GM12878 (cell line): ENCODE measurements around the gene SH2D6. TPM values are rescaled to one million over a fixed set of nuclear protein-coding genes. Genes with fewer than 3 reads are reported as not detected.

ENCODE experiments used
- ATAC-seq: fragments of 200-7000 bp; cut with Tn5 transposase; 3 replicates; pipeline ENCODE4 v1.9.1; 2020; ENCODE audit warnings: mild to moderate bottlenecking, moderate library complexity
- BruUV-seq: library from RNA; stranded (reverse); fragments of 400-500 nt; replicated peaks from 2 replicates; lab custom pipeline; 2021; lab: Mats Ljungman, UMichigan
- CTCF ChIA-PET: fragments of 300-600 bp; sonication (Branson Sonifier 250); formaldehyde crosslinking; extraction: SDS; loops from one replicate; lab custom pipeline; 2021; ENCODE audit warnings: inconsistent platforms; lab: Yijun Ruan, JAX
- POLR2A ChIA-PET: fragments of 350-600 bp; formaldehyde crosslinking; extraction: SDS; loops from one replicate; lab custom pipeline; 2021; ENCODE audit warnings: inconsistent platforms; lab: Charles Lee
- RAD21 ChIA-PET: fragments of 300-600 bp; sonication (Branson Sonifier 250); formaldehyde crosslinking; loops from one replicate; lab custom pipeline; 2023; ENCODE audit warnings: antibody characterized with exemption; ENCODE audit not compliant: unreplicated experiment; lab: Charles Lee
- SMC1A ChIA-PET: fragments of 300-600 bp; sonication (Branson Sonifier 250); formaldehyde crosslinking; loops from one replicate; lab custom pipeline; 2023; ENCODE audit not compliant: unreplicated experiment, uncharacterized antibody; lab: Charles Lee
- DNase-seq: peaks from one replicate; pipeline ENCODE4 v3.0.0-alpha.2; 2011; ENCODE audit warnings: low read depth, low spot score
- FAIRE-seq: peaks from 3 replicates; lab custom pipeline; 2011; peaks lifted over from hg19 to GRCh38; lab: Jason Lieb, UNC
- H2AFZ ChIP-seq: 2 replicates; pipeline ENCODE4 v1.6.0; 2011; ENCODE audit warnings: low read depth, low read length, control low read depth; ENCODE audit not compliant: control insufficient read depth
- H3K27ac ChIP-seq: 2 replicates; pipeline ENCODE4 v1.5.1; 2011; ENCODE audit warnings: control low read depth; ENCODE audit not compliant: control insufficient read depth, insufficient read depth
- H3K27me3 ChIP-seq, 2 experiments: replicated peaks in 1 of 2; 2 replicates each; pipeline versions ENCODE4 v1.6.0 to v1.6.1; 2011; ENCODE audit warnings: low read length in 1 of 2; ENCODE audit not compliant: control insufficient read depth in 2 of 2, insufficient read depth in 2 of 2
- H3K36me3 ChIP-seq, 2 experiments: 2 replicates each; pipeline ENCODE4 v1.5.1; 2011; ENCODE audit warnings: low read length in 1 of 2; ENCODE audit not compliant: control insufficient read depth in 2 of 2, insufficient read depth in 2 of 2
- H3K4me1 ChIP-seq: 2 replicates; pipeline ENCODE4 v1.6.1; 2011; ENCODE audit warnings: mild to moderate bottlenecking, low read length, moderate library complexity, mixed read lengths; ENCODE audit not compliant: control insufficient read depth, insufficient read depth
- H3K4me2 ChIP-seq: 2 replicates; pipeline ENCODE4 v1.6.0; 2011; ENCODE audit warnings: control low read depth; ENCODE audit not compliant: control insufficient read depth, insufficient read depth
- H3K4me3 ChIP-seq: fragments of 200-600 bp; sonication (generic); 2 replicates; pipeline ENCODE4 v1.5.1; 2016
- H3K79me2 ChIP-seq: 2 replicates; pipeline ENCODE4 v1.6.0; 2011; ENCODE audit warnings: low read length; ENCODE audit not compliant: control insufficient read depth, insufficient read depth
- H3K9ac ChIP-seq: 2 replicates; pipeline ENCODE4 v1.8.0; 2011; ENCODE audit warnings: low read length, control low read depth, mixed read lengths; ENCODE audit not compliant: control insufficient read depth, insufficient read depth
- H3K9me3 ChIP-seq: replicated peaks from 3 replicates; pipeline ENCODE4 v1.5.1; 2011; ENCODE audit warnings: mild to moderate bottlenecking, low read length; ENCODE audit not compliant: control insufficient read depth, insufficient read depth
- H4K20me1 ChIP-seq: 2 replicates; pipeline ENCODE4 v1.6.0; 2011; ENCODE audit not compliant: control insufficient read depth, insufficient read depth
- ASH2L ChIP-seq: fragments of 300-600, 200-600 bp; sonication (generic); IDR thresholded peaks from 2 replicates; pipeline ENCODE4 v1.6.1; 2017; ENCODE audit warnings: low read depth, mild to moderate bottlenecking, borderline replicate concordance
- HSF1 ChIP-seq: fragments of 150-350 bp; IDR thresholded peaks from 2 replicates; pipeline ENCODE4 v1.6.1; 2014; ENCODE audit warnings: mild to moderate bottlenecking, low read depth, low read length
- JUND ChIP-seq: IDR thresholded peaks from 2 replicates; pipeline ENCODE4 v1.6.1; 2012; ENCODE audit warnings: low read depth, mild to moderate bottlenecking, low read length, improper control_type of control experiment, moderate library complexity
- KLF5 ChIP-seq: fragments of 450-650 bp; IDR thresholded peaks from 2 replicates; pipeline ENCODE4 v1.6.1; 2014; ENCODE audit warnings: mild to moderate bottlenecking; ENCODE audit not compliant: partially characterized antibody
- MEF2A ChIP-seq: IDR thresholded peaks from 2 replicates; pipeline ENCODE4 v1.6.1; 2011; ENCODE audit warnings: low read depth, mild to moderate bottlenecking, low read length, moderate library complexity; ENCODE audit not compliant: insufficient read depth
- NR2C2 ChIP-seq: IDR thresholded peaks from 2 replicates; pipeline ENCODE4 v1.6.1; 2011; ENCODE audit warnings: borderline replicate concordance, low read depth; ENCODE audit not compliant: control insufficient read depth, insufficient read length
- PAX5 ChIP-seq: IDR thresholded peaks from 2 replicates; pipeline ENCODE4 v1.6.1; 2011; ENCODE audit warnings: low read depth, low read length, borderline replicate concordance
- POLR2A ChIP-seq: IDR thresholded peaks from 2 replicates; pipeline ENCODE4 v1.6.1; 2011; ENCODE audit warnings: low read depth, mild to moderate bottlenecking, low read length
- RBBP5 ChIP-seq: fragments of 200-600 bp; sonication (generic); conservative IDR thresholded peaks from 2 replicates; pipeline ENCODE4 v1.6.1; 2016
- RELA ChIP-seq: fragments of 450-650 bp; IDR thresholded peaks from 2 replicates; pipeline ENCODE4 v1.8.0; 2014; ENCODE audit warnings: borderline replicate concordance; ENCODE audit not compliant: partially characterized antibody
- STAT1 ChIP-seq: fragments of 450-650 bp; conservative IDR thresholded peaks from 2 replicates; pipeline ENCODE4 v1.6.1; 2014; ENCODE audit warnings: antibody characterized with exemption, mild to moderate bottlenecking
- SUPT20H ChIP-seq: IDR thresholded peaks from 2 replicates; pipeline ENCODE4 v1.6.1; 2011; ENCODE audit warnings: low read depth, mild to moderate bottlenecking, low read length, moderate library complexity, borderline replicate concordance; ENCODE audit not compliant: control insufficient read depth
- TBL1XR1 ChIP-seq: IDR thresholded peaks from 2 replicates; pipeline ENCODE4 v1.6.1; 2012; ENCODE audit warnings: low read depth, low read length, improper control_type of control experiment
- TCF3 ChIP-seq: IDR thresholded peaks from 2 replicates; pipeline ENCODE4 v1.6.1; 2012; ENCODE audit warnings: low read depth, mild to moderate bottlenecking, low read length, borderline replicate concordance; ENCODE audit not compliant: insufficient read depth
- YBX1 ChIP-seq: fragments of 450-650 bp; IDR thresholded peaks from 2 replicates; pipeline ENCODE4 v1.6.1; 2016; ENCODE audit warnings: antibody characterized with exemption
- ZNF384 ChIP-seq: IDR thresholded peaks from 2 replicates; pipeline ENCODE4 v1.6.1; 2012; ENCODE audit warnings: low read depth, mild to moderate bottlenecking, low read length, improper control_type of control experiment, borderline replicate concordance
- ZSCAN29 ChIP-seq: fragments of 450-650 bp; IDR thresholded peaks from 2 replicates; pipeline ENCODE4 v1.6.1; 2017; ENCODE audit warnings: mild to moderate bottlenecking, moderate library complexity
- WGBS: methylation state at CpG from one replicate; pipeline ENCODE4 v1.1.6; 2016; ENCODE audit warnings: low lambda C conversion rate; ENCODE audit not compliant: insufficient replicate concordance, insufficient coverage; ENCODE audit errors: missing lambda C conversion rate; 5-methylcytosine and 5-hydroxymethylcytosine counted together
- in situ Hi-C: fragments of 300-500 bp; cut with MboI; formaldehyde crosslinking; loops from 9 replicates; pipeline ENCODE4 v1.14.3; 2018; ENCODE audit warnings: mixed read lengths
- intact Hi-C: fragments of 100-400 bp; cut with micrococcal nuclease; formaldehyde crosslinking; loops from one replicate; pipeline ENCODE4 v1.14.2; 2022; ENCODE audit not compliant: unreplicated experiment
- polyA plus RNA-seq, 11 experiments: library from polyadenylated mRNA; depleted of rRNA in 4 of 11; unstranded in 6 of 11; stranded (reverse) in 5 of 11; fragments of >200 nt; fragmentation: Nextera tagmentation in 4 of 11; fragmentation: Illumina TruSeq in 1 of 11; extraction: Ambion mirVana in 4 of 11; extraction: Trizol in 1 of 11; gene quantifications; 1 replicate in 1 of 11; 2 replicates in 10 of 11; pipeline versions ENCODE4 v1.2.1 to v1.2.3, GENCODE V29; 2011 to 2016; ENCODE audit warnings: inconsistent platforms in 2 of 11, missing spikeins in 2 of 11, low read depth in 1 of 11
- total RNA-seq, 4 experiments: library from RNA; depleted of rRNA in 3 of 4; stranded (reverse); fragments of >200 nt in 3 of 4; fragmentation: Illumina TruSeq in 1 of 4; extraction: Trizol in 1 of 4; gene quantifications; 2 replicates each; pipeline versions ENCODE4 v1.2.1 to v1.2.3, GENCODE V29; 2013 to 2021
- TF ChIP-seq, protein P1 (sequence below): IDR thresholded peaks from 2 replicates; pipeline ENCODE4 v1.6.1; 2012; ENCODE audit warnings: low read depth, low read length, improper control_type of control experiment

SH2D6 gene
- total and polyA plus RNA-seq, 10 of the 15 experiments (the other 5 are each of a cell fraction or from before 2014, with no cell fraction given): 0.23 to 0.59 (median 0.34) TPM; not detected in 6

- Histone ChIP-seq H3K4me2 (no peak overlapping the region), H3K36me3 (no peaks in the 10 kb centered on the region), H3K9ac (no peak overlapping the region), H4K20me1 (no peaks in the 10 kb centered on the region), H3K27ac (no peak overlapping the region), H3K4me3 (no peak overlapping the region), H3K9me3 (no peaks in the 10 kb centered on the region), H2AFZ (no peak overlapping the region), H3K79me2 (no peaks in the 10 kb centered on the region), H3K4me1 (no peaks in the 10 kb centered on the region), H3K27me3 (no peaks in the 10 kb centered on the region)
- 24% methylated on average over 3 of the region's 3 CpGs for WGBS
- in situ Hi-C loops: no loop called here
- BruUV-seq: no TSS peak
- DNase-seq (no peak), FAIRE-seq (no peak), ATAC-seq (no peak)
- TF ChIP-seq ZNF384 (no peak), TBL1XR1 (no peak), MEF2A (no peak), ZSCAN29 (no peak), PAX5 (no peak), RBBP5 (no peak), SUPT20H (no peak), KLF5 (no peak), HSF1 (no peak), RELA (no peak), NR2C2 (no peak), TCF3 (no peak), POLR2A (no peak), JUND (no peak), ASH2L (no peak), STAT1 (no peak), YBX1 (no peak)
- TF ChIP-seq, protein P1, sequence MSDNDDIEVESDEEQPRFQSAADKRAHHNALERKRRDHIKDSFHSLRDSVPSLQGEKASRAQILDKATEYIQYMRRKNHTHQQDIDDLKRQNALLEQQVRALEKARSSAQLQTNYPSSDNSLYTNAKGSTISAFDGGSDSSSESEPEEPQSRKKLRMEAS: no peak
- intact Hi-C loops: loop anchor here (10.0 kb wide), 1 partner anchor 389 kb away; no protein-coding TSS in a partner anchor
- ChIA-PET POLR2A (no interaction called here), SMC1A (interaction anchor here (7.8 kb wide), 1 partner anchor 125 kb away, joined by 201 read pairs; no protein-coding TSS in a partner anchor), RAD21 (interaction anchor here (3.3 kb wide), 1 partner anchor 126 kb away, joined by 13 read pairs; no protein-coding TSS in a partner anchor), CTCF (no interaction called here)
These were observed 7.1 kb downstream of the SH2D6 start for GRCh38 chr2:85425588-85425987.
